ENCODE results near the gene ANTXRL.
"Not testable (repeated sequence)": the region's sequence is repeated elsewhere in the genome, so short reads cannot be mapped to it uniquely, and the experiment has no call there.

GRCh38 chr10:46368956-46369355 is 82.2 kb downstream of the ANTXRL start:
- TF ChIP-seq, protein P1, sequence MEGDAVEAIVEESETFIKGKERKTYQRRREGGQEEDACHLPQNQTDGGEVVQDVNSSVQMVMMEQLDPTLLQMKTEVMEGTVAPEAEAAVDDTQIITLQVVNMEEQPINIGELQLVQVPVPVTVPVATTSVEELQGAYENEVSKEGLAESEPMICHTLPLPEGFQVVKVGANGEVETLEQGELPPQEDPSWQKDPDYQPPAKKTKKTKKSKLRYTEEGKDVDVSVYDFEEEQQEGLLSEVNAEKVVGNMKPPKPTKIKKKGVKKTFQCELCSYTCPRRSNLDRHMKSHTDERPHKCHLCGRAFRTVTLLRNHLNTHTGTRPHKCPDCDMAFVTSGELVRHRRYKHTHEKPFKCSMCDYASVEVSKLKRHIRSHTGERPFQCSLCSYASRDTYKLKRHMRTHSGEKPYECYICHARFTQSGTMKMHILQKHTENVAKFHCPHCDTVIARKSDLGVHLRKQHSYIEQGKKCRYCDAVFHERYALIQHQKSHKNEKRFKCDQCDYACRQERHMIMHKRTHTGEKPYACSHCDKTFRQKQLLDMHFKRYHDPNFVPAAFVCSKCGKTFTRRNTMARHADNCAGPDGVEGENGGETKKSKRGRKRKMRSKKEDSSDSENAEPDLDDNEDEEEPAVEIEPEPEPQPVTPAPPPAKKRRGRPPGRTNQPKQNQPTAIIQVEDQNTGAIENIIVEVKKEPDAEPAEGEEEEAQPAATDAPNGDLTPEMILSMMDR (conservative IDR thresholded peaks at IDR 0.05; ENCODE audit: low read depth, low read length) = not testable (repeated sequence)
- TF ChIP-seq EZH2 (IDR thresholded peaks at IDR 0.05; ENCODE audit: low read length, unreplicated experiment); EZH2phosphoT487 (IDR thresholded peaks at IDR 0.05; ENCODE audit: borderline replicate concordance, low read length): not testable (repeated sequence)

Measured in PC-3 (cell line).